ENCODE data around the gene FBXL20. TPM values are rescaled to one million over a fixed set of nuclear protein-coding genes. Genes with fewer than 3 reads are reported as not detected.

Gene FBXL20
- 6.3 to 7.8 TPM (median 7.3 TPM) in 5 replicates for total RNA-seq (2022; extraction: Qiagen RNA extraction; ENCODE audit: low read depth)

GRCh38 chr17:39401412-39402243 lies at the start of gene FBXL20:
Gene FBXL20, minus strand, starts transcription at chr17:39401626. Its CDS starts 224 bp downstream, at chr17:39401402.

GRCh38 chr17:39450847-39451581 lies 49.6 kb upstream of the FBXL20 start, which contains the start of gene MED1:
Gene MED1, minus strand, starts transcription at chr17:39451263. Its CDS starts 201 bp downstream, at chr17:39451062.

GRCh38 chr17:39225308-39225958 lies 176.0 kb downstream of the FBXL20 start, which contains the start of gene STAC2:
Gene STAC2, minus strand, starts transcription at chr17:39225945. Its CDS starts 443 bp downstream, at chr17:39225502.

Other genes with a start within 250 kb of the FBXL20 start
- 0.05 to 0.43 TPM (median 0.10 TPM) in 5 replicates for gene PLXDC1, start 250.0 kb downstream of the FBXL20 start, total RNA-seq (2022; extraction: Qiagen RNA extraction; ENCODE audit: low read depth)
- 0.06 TPM in 1 of 5 replicates, not detected in the others for gene ARL5C, start 235.5 kb downstream of the FBXL20 start, total RNA-seq (2022; extraction: Qiagen RNA extraction; ENCODE audit: low read depth)
- 4.7 to 6.4 TPM (median 5.0 TPM) in 5 replicates for gene CACNB1, start 204.0 kb downstream of the FBXL20 start, total RNA-seq (2022; extraction: Qiagen RNA extraction; ENCODE audit: low read depth)
- 3,791 to 4,052 TPM (median 3,919 TPM) in 5 replicates for gene RPL19, start 201.3 kb downstream of the FBXL20 start, total RNA-seq (2022; extraction: Qiagen RNA extraction; ENCODE audit: low read depth)
- gene STAC2, start 175.7 kb downstream of the FBXL20 start, total RNA-seq (2022; extraction: Qiagen RNA extraction; ENCODE audit: low read depth): 0.81 to 1.7 TPM (median 1.3 TPM) in 5 replicates
- 24.9 to 35.6 TPM (median 30.5 TPM) in 5 replicates for gene MED1, start 49.6 kb upstream of the FBXL20 start, total RNA-seq (2022; extraction: Qiagen RNA extraction; ENCODE audit: low read depth)
- 28.2 to 40.5 TPM (median 36.3 TPM) in 5 replicates for gene CDK12, start 59.9 kb upstream of the FBXL20 start, total RNA-seq (2022; extraction: Qiagen RNA extraction; ENCODE audit: low read depth)
- not detected in 5 replicates for gene NEUROD2, start 206.3 kb upstream of the FBXL20 start, total RNA-seq (2022; extraction: Qiagen RNA extraction; ENCODE audit: low read depth)
- 0.14 TPM in 1 of 5 replicates, not detected in the others for gene PPP1R1B, start 225.3 kb upstream of the FBXL20 start, total RNA-seq (2022; extraction: Qiagen RNA extraction; ENCODE audit: low read depth)
- 52.3 to 59.0 TPM (median 54.0 TPM) in 5 replicates for gene STARD3, start 235.5 kb upstream of the FBXL20 start, total RNA-seq (2022; extraction: Qiagen RNA extraction; ENCODE audit: low read depth)

Measured in A549 treated with GW870086 at 1 μM for 4 hours (cell line).